ENCODE measurements around the gene TRIOBP.
"Not testable (repeated sequence)": the region's sequence is repeated elsewhere in the genome, so short reads cannot be mapped to it uniquely, and the experiment has no call there.

Gene TRIOBP
- total RNA-seq, result 27.2 to 52.8 (median 28.0) reads per million in 3 experiments

GRCh38 chr22:37696657-37697537 is at the start of gene TRIOBP:
Gene TRIOBP (plus strand): TSS chr22:37697048. CDS start chr22:37701366, 4,318 bp downstream.
- peak; percentile 83 for DNase-seq

GRCh38 chr22:37647317-37647716 is 49.5 kb upstream of the TRIOBP start:
- no peak for DNase-seq

GRCh38 chr22:37647928-37648327 is 48.9 kb upstream of the TRIOBP start:
- no peak for DNase-seq

- DNase-seq, result no peak
Observed at GRCh38 chr22:37650463-37651136, 46.2 kb upstream of the TRIOBP start.

- no peak for DNase-seq
Observed at GRCh38 chr22:37654563-37655251, 42.1 kb upstream of the TRIOBP start.

- no peak for DNase-seq
Observed at GRCh38 chr22:37655252-37655563, 41.6 kb upstream of the TRIOBP start.

- not testable (repeated sequence) for DNase-seq
Observed at GRCh38 chr22:37656583-37656982, 40.3 kb upstream of the TRIOBP start.

GRCh38 chr22:37657590-37658132 is 39.2 kb upstream of the TRIOBP start:
- DNase-seq, result no peak

GRCh38 chr22:37658133-37659065 is 38.4 kb upstream of the TRIOBP start, which contains the start of gene PDXP:
Gene PDXP (plus strand): TSS chr22:37658723. CDS start chr22:37658783, 60 bp downstream.
- DNase-seq, result peak; percentile 98

- no peak for DNase-seq
Observed at GRCh38 chr22:37659066-37659896, 37.6 kb upstream of the TRIOBP start.

GRCh38 chr22:37659897-37660708 is 36.7 kb upstream of the TRIOBP start:
- no peak for DNase-seq

- DNase-seq, result no peak
Observed at GRCh38 chr22:37660709-37661045, 36.2 kb upstream of the TRIOBP start.

GRCh38 chr22:37661160-37661924 is 35.5 kb upstream of the TRIOBP start:
- no peak for DNase-seq

GRCh38 chr22:37662039-37662438 is 34.8 kb upstream of the TRIOBP start:
- no peak for DNase-seq

GRCh38 chr22:37663521-37664140 is 33.2 kb upstream of the TRIOBP start:
- no peak for DNase-seq

- DNase-seq, result no peak
Observed at GRCh38 chr22:37664249-37665101, 32.4 kb upstream of the TRIOBP start.

- DNase-seq, result no peak
Observed at GRCh38 chr22:37665487-37665886, 31.4 kb upstream of the TRIOBP start.

GRCh38 chr22:37669586-37669985 is 27.3 kb upstream of the TRIOBP start:
- DNase-seq, result no peak

Measured in central memory CD4-positive, alpha-beta T cell (primary cell).